ENCODE data around the gene CCSAP. TPM values are rescaled to one million over a fixed set of nuclear protein-coding genes. Genes with fewer than 3 reads are reported as not detected.

The CCSAP gene
- total RNA-seq, 1 experiment from 2014 or later, result 11.1 TPM

DNA sequence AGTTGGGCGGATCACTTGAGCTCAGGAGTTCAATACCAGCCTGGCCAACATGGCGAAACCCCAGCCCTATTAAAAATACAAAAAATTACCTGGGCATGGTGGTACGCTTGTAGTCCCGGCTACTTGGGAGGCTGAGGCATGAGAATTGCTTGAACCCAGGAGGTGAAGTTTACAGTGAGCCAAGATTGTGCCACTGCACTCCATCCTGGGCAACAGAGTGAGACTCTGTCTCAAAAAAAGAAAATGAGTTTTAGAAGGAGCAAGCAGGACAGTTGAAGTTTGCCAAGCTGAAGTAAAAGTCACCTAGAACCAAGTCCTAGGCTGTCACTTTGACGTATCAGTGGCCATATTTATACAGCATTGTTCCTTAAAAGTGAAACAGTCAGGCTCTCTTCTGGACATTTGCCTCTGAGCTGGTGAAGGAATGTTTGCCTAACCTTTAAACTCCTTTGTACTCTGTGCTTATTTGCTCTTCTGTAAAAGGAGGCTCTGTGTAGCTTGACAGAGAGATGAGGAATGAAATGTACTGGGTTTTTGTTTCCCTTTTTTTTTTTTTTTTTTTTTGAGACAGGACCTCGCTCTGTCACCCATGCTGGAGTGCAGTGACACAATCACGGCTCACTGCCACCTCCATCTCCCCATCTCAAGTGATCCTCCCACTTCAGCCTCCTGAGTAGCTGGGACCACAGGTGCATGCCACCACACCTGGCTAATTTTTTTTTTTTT, 69.2 kb downstream of the CCSAP start:
- peak; percentile 34 for DNase-seq
- peaks cover 33% of the 10 kb centered on the region for H3K36me3 Mint-ChIP-seq (ENCODE audit: insufficient read depth, unreplicated experiment)
- no peaks in the 10 kb centered on the region for H3K9me3 Mint-ChIP-seq (ENCODE audit: low read depth, unreplicated experiment)
- no TSS peak for BruUV-seq (replicated peaks)
- no peaks in the 10 kb centered on the region for H3K27me3 Mint-ChIP-seq (ENCODE audit: unreplicated experiment)
- intact Hi-C loops (cut with micrococcal nuclease; ENCODE audit: unreplicated experiment), result loop anchor here (2.0 kb wide), 1 partner anchor 67 kb away; no protein-coding TSS in a partner anchor
- TF ChIP-seq, protein P1, sequence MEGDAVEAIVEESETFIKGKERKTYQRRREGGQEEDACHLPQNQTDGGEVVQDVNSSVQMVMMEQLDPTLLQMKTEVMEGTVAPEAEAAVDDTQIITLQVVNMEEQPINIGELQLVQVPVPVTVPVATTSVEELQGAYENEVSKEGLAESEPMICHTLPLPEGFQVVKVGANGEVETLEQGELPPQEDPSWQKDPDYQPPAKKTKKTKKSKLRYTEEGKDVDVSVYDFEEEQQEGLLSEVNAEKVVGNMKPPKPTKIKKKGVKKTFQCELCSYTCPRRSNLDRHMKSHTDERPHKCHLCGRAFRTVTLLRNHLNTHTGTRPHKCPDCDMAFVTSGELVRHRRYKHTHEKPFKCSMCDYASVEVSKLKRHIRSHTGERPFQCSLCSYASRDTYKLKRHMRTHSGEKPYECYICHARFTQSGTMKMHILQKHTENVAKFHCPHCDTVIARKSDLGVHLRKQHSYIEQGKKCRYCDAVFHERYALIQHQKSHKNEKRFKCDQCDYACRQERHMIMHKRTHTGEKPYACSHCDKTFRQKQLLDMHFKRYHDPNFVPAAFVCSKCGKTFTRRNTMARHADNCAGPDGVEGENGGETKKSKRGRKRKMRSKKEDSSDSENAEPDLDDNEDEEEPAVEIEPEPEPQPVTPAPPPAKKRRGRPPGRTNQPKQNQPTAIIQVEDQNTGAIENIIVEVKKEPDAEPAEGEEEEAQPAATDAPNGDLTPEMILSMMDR (IDR thresholded peaks at IDR 0.05; ENCODE audit: unreplicated experiment), result no peak
- H3K27ac Mint-ChIP-seq (ENCODE audit: unreplicated experiment), result no peak overlapping the region
- CTCF ChIA-PET, result interaction anchor here (0.6 to 1.2 kb wide), 8 partner anchors 15 to 362 kb away, joined by 3 to 5 read pairs (median 3); no protein-coding TSS in a partner anchor
- no peak overlapping the region for H3K4me3 Mint-ChIP-seq (ENCODE audit: low read depth, unreplicated experiment)
- H3K4me1 Mint-ChIP-seq (ENCODE audit: low read depth, unreplicated experiment), result peaks cover 29% of the 10 kb centered on the region

DNA sequence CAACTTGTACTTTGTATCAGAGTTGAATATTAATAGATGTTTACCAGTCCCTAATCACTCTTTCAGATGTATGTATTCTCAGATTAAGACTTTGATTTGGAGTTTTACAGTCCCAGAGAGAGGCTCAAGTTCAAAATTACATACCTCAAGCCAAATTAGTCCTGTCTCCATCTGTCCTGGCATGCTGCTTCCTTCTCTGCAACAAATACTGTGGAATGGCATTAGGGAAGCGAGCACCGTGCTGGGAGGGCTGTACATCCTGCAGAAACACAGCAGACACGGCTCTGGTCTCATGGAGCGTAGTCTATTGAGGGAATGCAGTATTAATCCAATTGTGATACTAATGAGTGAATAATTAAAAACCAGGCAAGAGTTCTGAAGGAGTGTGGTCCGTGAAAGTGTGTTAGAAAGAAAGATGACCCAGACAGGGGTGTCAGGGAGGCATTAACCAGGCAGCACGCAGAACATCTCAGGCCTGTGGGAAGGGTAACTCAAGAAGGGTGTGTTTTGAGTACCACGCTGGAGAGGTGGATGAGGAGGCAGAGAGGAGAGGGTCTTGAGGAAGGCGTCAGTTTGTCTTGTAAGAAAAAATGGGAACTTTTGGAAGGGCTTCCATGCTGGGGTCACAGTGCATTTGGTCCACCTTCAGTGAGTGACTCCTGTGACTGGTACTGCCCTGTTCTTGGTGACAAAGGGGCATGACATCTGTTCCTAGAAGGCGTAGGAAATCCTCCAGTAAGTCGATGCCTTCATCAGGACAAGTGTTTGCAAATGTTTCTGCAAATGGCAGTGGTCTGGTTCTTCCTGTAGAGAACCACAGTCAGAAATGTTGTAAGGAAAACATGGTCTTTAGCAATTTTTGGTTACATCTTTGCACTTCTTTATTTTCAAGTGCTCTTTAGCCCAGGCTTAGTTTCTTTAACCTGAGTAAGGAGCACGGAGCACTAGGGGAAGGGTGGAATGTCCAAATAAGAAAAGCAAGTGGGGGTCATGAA, 70.4 kb downstream of the CCSAP start:
- Mint-ChIP-seq H3K27ac (ENCODE audit: unreplicated experiment) (peak overlapping the region; percentile 87), H3K27me3 (ENCODE audit: unreplicated experiment) (no peaks in the 10 kb centered on the region), H3K9me3 (ENCODE audit: low read depth, unreplicated experiment) (no peaks in the 10 kb centered on the region), H3K36me3 (ENCODE audit: insufficient read depth, unreplicated experiment) (peaks cover 33% of the 10 kb centered on the region), H3K4me3 (ENCODE audit: low read depth, unreplicated experiment) (peak overlapping the region; percentile 88), H3K4me1 (ENCODE audit: low read depth, unreplicated experiment) (peaks cover 29% of the 10 kb centered on the region)
- TF ChIP-seq, protein P1 (IDR thresholded peaks at IDR 0.05; ENCODE audit: unreplicated experiment), result no peak
- CTCF ChIA-PET, result no interaction called here
- intact Hi-C loops (cut with micrococcal nuclease; ENCODE audit: unreplicated experiment), result loop anchor here (2.0 kb wide), 1 partner anchor 68 kb away; no protein-coding TSS in a partner anchor
- BruUV-seq (replicated peaks), result TSS peak; percentile 59
- DNase-seq, result no peak

DNA sequence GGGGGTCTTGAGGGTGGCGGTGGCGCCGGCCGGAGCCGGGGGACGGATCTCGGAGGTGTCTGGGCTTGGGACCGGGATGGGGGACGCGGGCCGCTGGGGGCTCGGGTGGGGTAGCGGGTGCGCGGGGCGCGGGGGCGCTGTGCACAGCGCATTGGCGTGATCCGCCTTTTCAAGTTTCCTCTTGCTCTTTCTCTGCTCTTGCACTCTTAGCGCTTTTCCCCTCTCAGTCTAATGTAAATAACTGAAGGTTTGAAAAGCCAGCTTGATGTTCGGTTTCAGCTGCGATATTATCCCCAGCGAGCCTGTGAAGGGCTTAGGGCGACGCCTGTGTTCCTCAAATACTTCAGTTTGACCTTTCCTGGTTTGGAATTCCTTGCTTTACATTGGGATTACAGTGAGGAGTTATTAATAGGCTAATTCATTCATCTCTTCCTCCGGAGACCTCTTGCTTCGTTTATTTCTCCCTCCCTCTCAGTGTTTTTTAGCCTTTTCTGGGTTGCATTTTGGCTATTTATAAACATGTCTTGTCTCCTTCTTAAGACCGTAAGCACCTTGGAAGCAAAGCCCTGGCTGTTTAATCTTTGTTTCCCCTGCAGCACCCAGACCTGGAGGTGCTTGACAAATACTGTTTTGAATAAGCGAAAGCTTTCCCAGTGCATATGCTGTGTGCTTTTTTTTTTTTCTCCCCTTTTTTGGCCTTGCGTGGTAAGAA, 71.2 kb downstream of the CCSAP start:
- Mint-ChIP-seq H3K4me3 (ENCODE audit: low read depth, unreplicated experiment) (peak overlapping the region; percentile 88), H3K9me3 (ENCODE audit: low read depth, unreplicated experiment) (no peaks in the 10 kb centered on the region), H3K4me1 (ENCODE audit: low read depth, unreplicated experiment) (peaks cover 29% of the 10 kb centered on the region), H3K27me3 (ENCODE audit: unreplicated experiment) (no peaks in the 10 kb centered on the region), H3K36me3 (ENCODE audit: insufficient read depth, unreplicated experiment) (peaks cover 33% of the 10 kb centered on the region), H3K27ac (ENCODE audit: unreplicated experiment) (peak overlapping the region; percentile 87)
- BruUV-seq (replicated peaks), result no TSS peak
- TF ChIP-seq, protein P1 (IDR thresholded peaks at IDR 0.05; ENCODE audit: unreplicated experiment), result no peak
- intact Hi-C loops (cut with micrococcal nuclease; ENCODE audit: unreplicated experiment), result loop anchor here (2.0 kb wide), 1 partner anchor 69 kb away; no protein-coding TSS in a partner anchor
- DNase-seq, result no peak
- CTCF ChIA-PET, result interaction anchor here (0.6 kb wide), 1 partner anchor 584 kb away, joined by 3 read pairs; no protein-coding TSS in a partner anchor

Other genes starting within 250 kb of the CCSAP start
- gene RAB4A, start 71.9 kb downstream of the CCSAP start, total RNA-seq (2022), result 66.6 and 78.7 TPM in 2 replicates
- 0.37 and 0.45 TPM in 2 replicates for gene ACTA1, start 91.0 kb upstream of the CCSAP start, total RNA-seq (2022)
- 45.2 and 50.9 TPM in 2 replicates for gene NUP133, start 165.3 kb upstream of the CCSAP start, total RNA-seq (2022)
- 18.5 and 19.9 TPM in 2 replicates for gene ABCB10, start 215.7 kb upstream of the CCSAP start, total RNA-seq (2022)